HG02840 (cell line): ENCODE measurements around the gene COQ2.
A peak's percentile ranks its signal among the peaks of the same experiment; 100 is the strongest.
"Not testable (repeated sequence)": the region's sequence is repeated elsewhere in the genome, so short reads cannot be mapped to it uniquely, and the experiment has no call there.

Experiments used
- ATAC-seq: cut with Tn5 transposase; IDR thresholded peaks from one replicate; pipeline ENCODE4 v1.9.1; 2021; ENCODE audit warnings: mild to moderate bottlenecking, moderate library complexity, moderate number of reproducible peaks; ENCODE audit not compliant: unreplicated experiment, low FRiP score

COQ2 gene, protein sequence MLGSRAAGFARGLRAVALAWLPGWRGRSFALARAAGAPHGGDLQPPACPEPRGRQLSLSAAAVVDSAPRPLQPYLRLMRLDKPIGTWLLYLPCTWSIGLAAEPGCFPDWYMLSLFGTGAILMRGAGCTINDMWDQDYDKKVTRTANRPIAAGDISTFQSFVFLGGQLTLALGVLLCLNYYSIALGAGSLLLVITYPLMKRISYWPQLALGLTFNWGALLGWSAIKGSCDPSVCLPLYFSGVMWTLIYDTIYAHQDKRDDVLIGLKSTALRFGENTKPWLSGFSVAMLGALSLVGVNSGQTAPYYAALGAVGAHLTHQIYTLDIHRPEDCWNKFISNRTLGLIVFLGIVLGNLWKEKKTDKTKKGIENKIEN

DNA sequence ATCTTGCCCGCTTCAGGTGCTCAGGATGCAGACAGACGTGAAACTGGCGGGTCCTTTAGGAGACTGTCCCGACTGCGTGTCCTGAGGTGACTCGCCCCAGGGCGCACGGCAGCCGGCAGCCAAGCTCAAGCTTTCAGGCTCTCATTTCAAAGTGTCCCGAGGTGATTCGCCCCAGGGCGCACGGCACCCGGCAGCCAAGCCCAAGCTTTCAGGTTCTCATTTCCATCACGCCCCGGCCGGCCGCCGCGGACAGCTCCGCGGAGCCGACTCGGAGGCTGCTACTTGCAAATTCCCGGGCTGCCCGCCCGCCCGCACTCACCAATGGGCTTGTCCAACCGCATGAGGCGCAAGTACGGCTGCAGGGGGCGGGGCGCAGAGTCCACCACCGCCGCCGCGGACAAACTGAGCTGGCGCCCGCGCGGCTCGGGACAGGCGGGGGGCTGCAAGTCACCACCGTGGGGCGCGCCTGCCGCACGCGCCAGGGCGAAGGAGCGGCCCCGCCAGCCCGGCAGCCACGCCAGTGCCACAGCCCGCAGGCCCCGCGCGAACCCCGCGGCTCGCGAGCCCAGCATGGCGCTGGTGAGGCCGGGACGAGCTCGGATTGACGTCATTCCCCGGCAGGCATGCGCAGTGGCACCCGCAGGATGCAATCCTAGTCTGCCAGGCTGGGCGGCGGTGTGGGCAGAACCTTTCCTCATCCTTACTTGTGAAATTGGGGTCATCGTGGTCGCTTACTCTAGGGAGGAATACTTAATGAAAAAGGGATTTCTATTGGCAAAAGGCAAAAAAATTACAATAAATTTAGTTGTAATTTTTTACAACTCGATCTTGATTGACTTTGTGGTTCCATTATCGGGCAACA lies at the start of gene COQ2:
Gene COQ2, minus strand, starts transcription at position 606 of the 862 bp plus-strand sequence. Its CDS starts 34 bp downstream, at position 572.
- peak; percentile 90 for ATAC-seq

DNA sequence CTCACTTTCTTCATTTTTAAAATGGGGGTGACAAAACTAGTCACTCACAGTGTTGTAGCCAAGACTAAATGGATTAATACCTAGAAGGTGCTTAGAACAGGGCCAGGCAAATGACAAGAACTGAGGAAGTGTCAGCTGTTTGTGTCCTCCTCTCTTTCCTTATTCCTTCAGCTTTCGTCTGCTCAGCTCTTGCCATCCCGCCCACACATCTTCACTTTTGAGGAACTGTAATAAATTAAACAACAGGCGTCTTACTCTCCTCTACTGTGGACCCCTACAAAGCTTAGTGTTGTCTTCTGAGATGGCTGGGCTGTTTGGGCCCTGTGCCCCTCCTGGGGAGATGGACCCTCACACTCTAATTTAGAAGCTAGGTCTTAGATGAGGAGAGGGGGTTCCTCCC lies 47.4 kb upstream of the COQ2 start:
- ATAC-seq = no peak

DNA sequence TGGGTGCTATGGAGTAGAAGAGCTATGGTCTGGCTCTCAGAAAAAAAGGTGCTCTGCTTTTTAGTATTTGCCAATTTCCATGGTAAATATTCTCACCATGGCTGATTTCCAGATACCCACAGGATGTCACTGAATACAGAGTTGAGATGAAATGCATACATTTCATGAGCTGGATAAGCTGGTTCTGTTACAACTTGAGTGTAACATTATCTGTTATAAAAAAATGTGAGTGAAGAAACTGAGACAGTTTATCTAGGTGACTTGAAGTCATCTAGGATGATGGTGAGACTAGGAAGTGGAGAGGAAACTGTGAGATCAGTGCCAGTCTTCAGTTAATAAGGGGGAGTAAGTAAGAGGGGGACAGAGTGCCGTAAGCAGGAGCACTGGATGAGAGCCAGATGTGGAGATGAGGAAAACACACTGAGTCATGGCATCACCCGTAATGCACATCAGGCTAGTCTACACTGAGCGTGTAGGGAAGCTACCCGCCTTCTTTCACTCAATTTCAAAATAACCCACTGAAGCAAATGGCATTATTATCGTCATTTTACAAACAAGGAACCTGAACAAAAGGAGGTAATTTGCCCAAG lies 45.0 kb upstream of the COQ2 start:
- no peak for ATAC-seq

DNA sequence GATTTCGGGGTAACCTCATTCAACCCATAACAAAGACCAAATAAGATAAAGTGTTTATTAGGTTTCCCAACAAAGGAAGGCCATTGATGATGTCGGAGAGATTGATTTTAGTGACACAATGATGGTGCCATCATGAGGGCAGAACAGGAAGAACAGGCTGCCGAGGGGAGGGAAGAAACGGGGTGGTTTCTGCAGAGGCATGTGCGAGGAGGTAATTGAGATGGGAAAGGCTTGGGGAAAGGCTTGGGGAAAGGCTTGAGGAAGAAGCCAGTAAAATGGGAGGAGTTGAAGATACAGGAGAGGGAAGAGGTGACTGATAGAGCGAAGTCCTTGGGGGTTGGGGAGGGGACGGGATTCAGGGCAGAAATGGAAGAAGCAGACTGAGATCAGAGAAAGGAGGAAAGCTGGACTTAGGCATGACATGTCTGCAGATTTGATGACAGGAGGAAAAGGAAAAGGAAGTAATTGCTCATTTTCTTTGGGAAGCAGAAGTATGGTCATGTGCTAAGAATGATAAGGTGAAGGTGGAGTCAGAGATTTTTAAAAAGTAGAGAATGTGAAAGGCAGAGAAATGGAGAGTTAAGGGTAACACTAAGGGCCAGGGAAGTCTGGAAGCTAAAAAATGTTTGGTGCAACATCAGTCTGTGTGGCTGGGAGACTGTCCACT lies 44.1 kb upstream of the COQ2 start:
- no peak for ATAC-seq

DNA sequence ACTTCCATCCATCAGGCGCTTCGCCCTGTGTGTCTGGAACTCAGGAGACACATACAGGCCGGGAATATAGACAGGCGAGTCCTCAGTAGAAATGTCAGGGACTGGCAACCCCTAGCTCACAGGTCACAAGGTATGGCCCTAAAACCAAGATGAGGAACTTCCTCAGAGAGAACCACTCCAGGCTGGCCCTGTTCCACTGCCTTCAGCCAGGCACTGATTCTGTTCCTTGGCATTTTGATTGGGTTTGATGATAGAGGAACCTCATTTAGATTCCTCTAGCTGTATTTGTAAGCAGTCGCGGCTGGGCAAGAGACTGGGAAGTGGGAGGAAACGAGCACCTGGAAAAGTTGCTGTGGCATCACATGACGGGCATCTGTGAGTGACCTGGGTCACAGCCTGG lies 41.9 kb upstream of the COQ2 start:
- no peak for ATAC-seq

GRCh38 chr4:83325306-83325705 lies 40.7 kb upstream of the COQ2 start:
- not testable (repeated sequence) for ATAC-seq

DNA sequence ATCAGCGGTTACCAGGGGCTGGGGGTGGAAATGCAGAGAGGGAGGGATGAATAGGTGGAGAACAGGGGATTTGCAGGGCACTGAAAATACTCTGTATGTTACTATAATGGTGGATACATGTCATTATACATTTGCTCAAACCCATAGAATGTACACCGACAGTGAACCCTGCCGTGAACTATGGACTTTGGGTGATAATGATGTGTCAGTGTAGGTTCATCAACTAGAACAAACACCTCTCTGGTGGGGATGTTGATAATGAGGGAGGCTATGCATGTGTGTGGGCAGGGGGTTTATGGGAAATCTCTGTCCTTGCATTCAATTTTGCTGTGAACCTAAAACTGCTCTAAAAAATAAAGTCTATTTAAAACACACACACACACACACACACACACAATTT lies 38.5 kb upstream of the COQ2 start:
- ATAC-seq = no peak

GRCh38 chr4:83320548-83320947 lies 36.0 kb upstream of the COQ2 start:
- no peak for ATAC-seq

GRCh38 chr4:83318666-83319065 lies 34.1 kb upstream of the COQ2 start:
- ATAC-seq = no peak

DNA sequence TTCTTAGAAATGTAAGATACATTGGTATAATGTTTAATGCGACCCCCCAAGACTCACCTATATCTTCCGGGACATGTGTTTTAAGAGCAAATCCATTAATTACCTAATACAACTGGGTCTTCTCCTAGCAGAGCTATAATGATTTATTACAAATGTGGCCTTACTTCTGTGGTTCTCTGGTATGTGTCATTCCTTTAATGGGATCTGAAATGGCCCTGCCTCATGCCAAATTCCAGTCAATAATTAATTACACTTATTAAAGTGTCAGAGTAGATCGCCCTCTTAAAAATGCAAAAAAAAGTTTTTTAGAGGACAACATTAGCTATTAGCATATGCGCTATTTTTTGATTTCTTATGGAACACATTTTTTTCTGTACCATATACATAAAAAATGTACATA lies 33.1 kb upstream of the COQ2 start:
- no peak for ATAC-seq

DNA sequence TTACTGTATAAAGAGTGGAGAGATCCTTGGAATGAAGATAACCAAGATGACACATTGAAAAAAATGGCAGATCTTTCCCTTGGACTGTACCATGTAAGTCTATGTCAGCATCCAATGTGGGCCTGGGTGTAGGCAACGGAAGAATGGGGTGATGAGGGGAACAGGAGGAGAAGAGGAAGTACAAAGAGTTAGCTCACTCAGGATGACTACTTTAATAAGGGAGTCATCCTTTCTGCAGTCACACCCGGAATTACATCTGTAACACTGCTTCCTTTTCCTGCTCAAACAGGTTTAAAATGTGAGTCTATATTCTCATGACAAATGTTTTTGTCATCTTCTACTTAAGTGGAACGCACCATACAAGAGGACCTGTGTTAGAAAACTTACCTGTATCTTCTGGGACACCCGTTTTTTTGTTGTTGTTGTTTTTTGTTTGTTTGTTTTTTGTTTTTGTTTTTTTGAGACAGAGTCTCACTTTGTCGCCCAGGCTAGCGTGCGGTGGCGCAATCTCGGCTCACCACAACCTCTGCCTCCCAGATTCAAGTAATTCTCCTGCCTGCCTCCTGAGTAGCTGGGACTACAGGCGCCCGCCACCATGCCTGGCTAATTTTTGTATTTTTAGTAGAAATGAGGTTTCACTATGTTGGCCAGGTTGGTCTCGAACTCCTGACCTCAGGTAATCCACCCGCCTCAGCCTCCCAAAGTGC lies 32.0 kb upstream of the COQ2 start:
- ATAC-seq = no peak

- no peak for ATAC-seq
Measured at GRCh38 chr4:83315341-83315870, 30.8 kb upstream of the COQ2 start.

DNA sequence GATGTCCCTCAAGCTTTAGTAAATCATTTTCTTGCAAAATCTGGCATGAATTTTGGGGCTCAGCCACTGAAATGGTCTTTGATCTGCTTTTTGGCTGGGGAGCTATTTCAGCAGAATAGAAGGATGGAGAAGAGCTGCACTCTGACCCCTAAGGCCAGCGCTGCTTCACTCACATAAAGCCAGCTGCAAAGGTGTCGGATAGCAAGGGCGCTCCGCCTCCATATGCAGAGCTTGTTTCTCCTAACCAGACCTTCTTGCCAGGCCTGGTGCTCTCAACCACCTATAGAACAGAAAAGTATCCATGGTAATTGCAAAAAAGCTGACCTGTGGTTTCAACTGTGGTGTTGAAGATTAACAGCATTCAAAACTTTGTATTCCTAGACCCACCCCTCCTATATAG lies 24.1 kb upstream of the COQ2 start:
- ATAC-seq = no peak

GRCh38 chr4:83307920-83308319 lies 23.3 kb upstream of the COQ2 start:
- ATAC-seq = no peak

GRCh38 chr4:83305187-83305586 lies 20.6 kb upstream of the COQ2 start:
- ATAC-seq = no peak

- no peak for ATAC-seq
Measured at GRCh38 chr4:83297548-83298260, 13.1 kb upstream of the COQ2 start.

- no peak for ATAC-seq
Measured at GRCh38 chr4:83293305-83294046, 8.9 kb upstream of the COQ2 start.

GRCh38 chr4:83290059-83290774 lies 5.6 kb upstream of the COQ2 start:
- not testable (repeated sequence) for ATAC-seq
